Lower leg skin (tissue), 4 donors: ENCODE measurements around the gene PODN. TPM values are rescaled to one million over a fixed set of nuclear protein-coding genes. Genes with fewer than 3 reads are reported as not detected.

Source experiments
- DNase-seq, 2 donors: peaks; one replicate each; pipeline ENCODE4 v3.0.0-alpha.2; 2019; ENCODE audit warnings: low spot score in 2 of 2
- H3K4me3 ChIP-seq: fragments of 200-600 bp; sonication (generic); 2 replicates; pipeline ENCODE4 v1.5.1; 2017; ENCODE audit warnings: mild to moderate bottlenecking, low read depth; ENCODE audit not compliant: poor library complexity, severe bottlenecking
- POLR2A ChIP-seq, 2 donors: fragments of 450-650 bp; IDR thresholded peaks; one replicate each; pipeline ENCODE4 v1.6.1; 2016 to 2017; ENCODE audit warnings: antibody characterized with exemption in 2 of 2, mild to moderate bottlenecking in 1 of 2, moderate library complexity in 1 of 2
- WGBS, 2 donors: methylation state at CpG; one replicate each; pipeline ENCODE4 v1.1.5; 2018; 5-methylcytosine and 5-hydroxymethylcytosine counted together
- intact Hi-C: fragments of 100-400 bp; cut with DNase I; formaldehyde crosslinking; loops from one replicate; pipeline ENCODE4 v1.15.0; 2023; ENCODE audit warnings: low total_unique reads
- total RNA-seq, 4 donors: library from RNA; depleted of rRNA; stranded (reverse); fragments of >200 nt; gene quantifications; one replicate each; pipeline ENCODE4 v1.1.0, GENCODE V29; 2016
- TF ChIP-seq, protein P1 (sequence below), 3 donors: fragments of 450-650 bp; IDR thresholded peaks; one replicate each; pipeline ENCODE4 v1.5.1; 2016; ENCODE audit warnings: antibody characterized with exemption in 3 of 3, mild to moderate bottlenecking in 3 of 3, moderate library complexity in 2 of 3

PODN gene
- total RNA-seq, 4 donors from 2014 or later: 11.3 to 58.8 (median 14.4) TPM

DNA sequence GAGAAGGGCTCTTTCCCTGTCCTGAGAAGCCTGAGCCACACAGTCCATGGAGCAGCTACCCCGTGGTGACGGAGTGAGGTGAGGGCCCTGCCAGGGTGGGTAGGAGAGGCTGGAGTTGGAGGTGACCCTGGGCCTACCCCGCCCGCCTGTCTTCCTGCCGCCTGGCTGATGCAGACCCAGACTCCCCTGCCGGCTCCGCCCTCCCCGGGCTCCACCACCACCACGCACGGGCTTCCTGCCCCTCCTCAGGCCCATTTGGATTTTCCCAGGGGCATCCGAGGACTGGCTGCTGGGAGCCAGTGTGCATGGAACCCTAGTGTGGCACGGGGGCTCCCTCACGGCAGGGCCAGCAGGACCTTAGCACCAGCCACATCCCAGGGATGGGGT, 32.5 kb downstream of the PODN start:
- no peak for DNase-seq
- 45 to 50% methylated on average over 13 of the region's 13 CpGs for WGBS, 2 donors
- TF ChIP-seq, protein P1, sequence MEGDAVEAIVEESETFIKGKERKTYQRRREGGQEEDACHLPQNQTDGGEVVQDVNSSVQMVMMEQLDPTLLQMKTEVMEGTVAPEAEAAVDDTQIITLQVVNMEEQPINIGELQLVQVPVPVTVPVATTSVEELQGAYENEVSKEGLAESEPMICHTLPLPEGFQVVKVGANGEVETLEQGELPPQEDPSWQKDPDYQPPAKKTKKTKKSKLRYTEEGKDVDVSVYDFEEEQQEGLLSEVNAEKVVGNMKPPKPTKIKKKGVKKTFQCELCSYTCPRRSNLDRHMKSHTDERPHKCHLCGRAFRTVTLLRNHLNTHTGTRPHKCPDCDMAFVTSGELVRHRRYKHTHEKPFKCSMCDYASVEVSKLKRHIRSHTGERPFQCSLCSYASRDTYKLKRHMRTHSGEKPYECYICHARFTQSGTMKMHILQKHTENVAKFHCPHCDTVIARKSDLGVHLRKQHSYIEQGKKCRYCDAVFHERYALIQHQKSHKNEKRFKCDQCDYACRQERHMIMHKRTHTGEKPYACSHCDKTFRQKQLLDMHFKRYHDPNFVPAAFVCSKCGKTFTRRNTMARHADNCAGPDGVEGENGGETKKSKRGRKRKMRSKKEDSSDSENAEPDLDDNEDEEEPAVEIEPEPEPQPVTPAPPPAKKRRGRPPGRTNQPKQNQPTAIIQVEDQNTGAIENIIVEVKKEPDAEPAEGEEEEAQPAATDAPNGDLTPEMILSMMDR (IDR thresholded peaks at IDR 0.05): no peak
- no peak for TF ChIP-seq POLR2A (IDR thresholded peaks at IDR 0.05)
- intact Hi-C loops: no loop called here
- H3K4me3 ChIP-seq: no peak overlapping the region

DNA sequence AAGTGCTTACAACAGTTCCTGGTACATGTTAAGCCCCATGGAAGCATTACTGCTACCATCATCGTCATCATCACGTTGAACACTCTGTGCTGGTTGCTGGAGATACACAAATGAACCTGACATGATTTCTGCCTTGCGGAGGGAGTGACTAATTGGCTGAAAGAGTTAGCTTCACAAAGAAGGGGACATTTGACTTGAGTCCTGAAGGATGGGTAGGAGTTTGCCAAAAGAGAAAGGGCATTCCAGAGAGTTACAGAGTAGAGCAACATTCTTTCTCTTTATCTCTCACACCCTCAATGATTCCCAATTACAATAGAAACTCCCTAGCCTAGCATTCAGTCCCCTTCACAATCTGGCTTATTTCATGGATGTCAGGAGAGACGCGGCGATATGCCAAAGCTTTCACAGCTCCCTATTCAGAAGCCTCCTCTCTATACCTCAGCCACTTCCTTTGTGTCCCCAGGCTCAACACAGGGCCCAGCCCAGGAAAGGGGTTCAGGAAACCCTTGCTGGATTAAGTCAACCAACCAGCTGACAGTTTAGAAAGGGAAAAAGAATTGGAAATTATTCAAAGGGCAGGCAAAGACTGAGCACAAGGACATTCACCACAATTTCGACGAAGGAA, 42.4 kb downstream of the PODN start:
- no peak for DNase-seq
- WGBS, 2 donors: 79 to 86% methylated on average over 8 of the region's 8 CpGs
- intact Hi-C loops: no loop called here
- TF ChIP-seq POLR2A (IDR thresholded peaks at IDR 0.05): no peak
- TF ChIP-seq, protein P1 (IDR thresholded peaks at IDR 0.05): no peak
- H3K4me3 ChIP-seq: no peak overlapping the region

DNA sequence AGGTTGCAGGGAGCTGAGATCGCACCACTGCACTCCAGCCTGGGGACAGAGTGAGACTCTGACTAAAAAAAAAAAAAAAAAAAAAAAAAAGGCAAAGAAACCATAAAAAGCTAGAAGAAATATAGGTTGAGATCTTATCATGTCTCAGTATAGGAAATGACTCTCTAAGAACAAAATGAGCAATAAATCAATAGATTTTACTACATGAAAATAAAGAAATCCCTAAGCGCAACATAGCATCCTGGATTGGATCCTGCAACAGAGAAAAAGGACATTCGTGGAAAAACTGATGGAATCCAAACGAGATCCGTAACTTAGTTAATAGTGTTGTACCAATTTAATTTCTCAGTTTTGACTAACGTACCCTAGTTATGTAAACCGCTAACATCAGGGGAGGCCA, 45.1 kb downstream of the PODN start:
- no peak for DNase-seq
- H3K4me3 ChIP-seq: no peak overlapping the region
- intact Hi-C loops: no loop called here
- TF ChIP-seq, protein P1 (IDR thresholded peaks at IDR 0.05): no peak
- TF ChIP-seq POLR2A (IDR thresholded peaks at IDR 0.05): no peak
- 92 to 93% methylated on average over 7 of the region's 7 CpGs for WGBS, 2 donors

DNA sequence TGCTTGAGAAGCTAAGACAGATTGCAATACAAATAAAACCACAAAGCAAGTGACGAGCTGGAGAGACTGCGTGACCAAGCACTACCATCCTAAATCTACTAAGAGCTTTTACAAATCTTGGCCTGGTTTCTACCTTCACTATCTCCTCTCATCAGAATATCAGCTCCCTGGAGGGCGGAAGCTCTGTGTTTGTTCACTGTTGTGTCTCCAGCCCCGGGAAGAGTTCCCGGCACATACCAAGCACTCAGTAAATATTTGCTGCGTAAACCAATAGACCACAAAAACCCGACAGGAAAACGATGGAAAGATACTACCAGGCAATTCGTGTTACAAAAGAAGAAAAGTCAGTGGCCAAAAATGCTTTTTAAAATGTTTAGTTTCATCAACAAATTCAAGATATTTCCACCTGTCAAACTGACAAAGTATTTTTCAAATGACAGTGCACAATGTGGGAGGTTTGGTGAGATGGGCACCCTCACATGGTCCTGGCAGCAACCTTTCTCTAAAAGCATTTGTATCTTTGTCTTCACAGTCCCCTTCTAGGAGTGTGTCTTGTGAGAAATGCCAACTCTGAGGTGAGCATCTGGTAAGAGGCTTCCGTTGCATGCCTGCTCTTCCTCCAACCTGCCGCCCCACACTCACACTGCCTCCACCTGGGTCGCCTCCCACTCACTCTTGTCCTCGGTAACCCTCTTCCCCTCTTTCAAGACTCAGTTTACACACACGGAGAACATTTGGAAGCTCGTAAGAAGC, 45.7 kb downstream of the PODN start:
- no peak overlapping the region for H3K4me3 ChIP-seq
- DNase-seq: no peak
- intact Hi-C loops: no loop called here
- TF ChIP-seq, protein P1 (IDR thresholded peaks at IDR 0.05): no peak
- TF ChIP-seq POLR2A (IDR thresholded peaks at IDR 0.05): no peak
- 65 to 67% methylated on average over 15 of the region's 15 CpGs for WGBS, 2 donors

DNA sequence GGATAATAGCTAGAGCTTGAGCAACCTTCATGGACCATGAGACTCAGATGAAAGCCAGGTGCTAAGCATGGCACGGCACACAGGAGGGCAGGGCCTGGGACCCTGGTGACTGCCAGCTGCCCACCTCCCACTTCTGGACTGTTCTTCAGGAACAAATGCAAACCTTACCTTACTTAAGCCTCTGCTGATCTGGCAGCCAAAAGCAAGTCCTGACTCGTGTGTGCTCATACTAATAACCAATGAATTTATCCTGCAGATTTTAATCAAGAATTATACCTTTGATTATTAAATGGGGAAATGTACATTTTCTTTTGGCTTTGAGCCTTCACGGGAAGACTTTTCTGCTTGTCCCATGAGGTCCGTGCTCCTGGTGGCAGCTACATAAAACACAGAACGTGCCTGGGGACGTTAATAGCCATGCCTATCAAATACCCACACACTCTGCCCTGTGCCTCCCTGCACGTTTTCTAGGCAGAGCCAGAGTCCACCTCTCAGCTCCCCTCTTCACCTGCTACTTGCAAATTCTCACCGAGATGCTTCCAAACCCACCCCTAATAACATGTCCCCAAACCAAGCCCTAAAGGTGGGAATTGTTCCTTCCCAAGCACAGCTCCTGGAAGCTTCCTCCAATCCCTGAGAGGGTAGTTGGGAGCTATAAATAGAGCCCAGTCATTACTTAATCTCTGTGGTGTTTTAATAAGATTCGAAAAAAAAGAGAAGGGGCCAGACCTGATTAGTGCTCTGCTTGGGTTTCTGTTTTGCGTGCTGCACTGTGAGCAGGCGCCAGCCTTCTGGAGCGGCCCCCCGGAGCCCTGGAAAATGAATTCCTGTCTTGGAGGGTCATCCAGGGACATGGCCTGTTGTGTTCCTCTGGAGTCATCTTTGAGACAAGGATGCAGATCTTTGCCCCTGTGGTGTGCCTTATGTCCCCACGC, 46.9 kb downstream of the PODN start:
- DNase-seq: no peak
- intact Hi-C loops: no loop called here
- 45 to 50% methylated on average over 14 of the region's 14 CpGs for WGBS, 2 donors
- no peak for TF ChIP-seq POLR2A (IDR thresholded peaks at IDR 0.05)
- TF ChIP-seq, protein P1 (IDR thresholded peaks at IDR 0.05): no peak
- H3K4me3 ChIP-seq: no peak overlapping the region
